Liver (tissue), 3 donors: ENCODE data around the gene CD63.
"Not testable (repeated sequence)": the region's sequence is repeated elsewhere in the genome, so short reads cannot be mapped to it uniquely, and the experiment has no call there.

ENCODE experiments used
- ATF3 ChIP-seq: IDR thresholded peaks from 2 replicates; pipeline ENCODE4 v1.6.1; 2016; ENCODE audit warnings: antibody characterized with exemption
- CTCF ChIP-seq: fragments of 150-350 bp; IDR thresholded peaks from 2 replicates; pipeline ENCODE4 v1.5.1; 2017; ENCODE audit warnings: improper control_type of control experiment, low read depth, low read length; ENCODE audit not compliant: missing input control
- EGR1 ChIP-seq, 2 donors: IDR thresholded peaks; 2 replicates each; pipeline ENCODE4 v1.6.1; 2016 to 2018; ENCODE audit warnings: antibody characterized with exemption in 2 of 2, low read depth in 2 of 2
- JUND ChIP-seq, 2 donors: IDR thresholded peaks; 2 replicates each; pipeline ENCODE4 v1.6.1; 2016; ENCODE audit warnings: antibody characterized with exemption in 2 of 2
- MAX ChIP-seq: IDR thresholded peaks from 2 replicates; pipeline ENCODE4 v1.6.1; 2016; ENCODE audit warnings: antibody characterized with exemption
- RAD21 ChIP-seq, 2 donors: IDR thresholded peaks; 2 replicates each; pipeline ENCODE4 v1.6.1; 2016; ENCODE audit warnings: antibody characterized with exemption in 2 of 2, mild to moderate bottlenecking in 2 of 2
- REST ChIP-seq: IDR thresholded peaks from 2 replicates; pipeline ENCODE4 v1.6.1; 2016; ENCODE audit warnings: antibody characterized with exemption, mild to moderate bottlenecking
- RXRA ChIP-seq, 2 donors: IDR thresholded peaks; 2 replicates each; pipeline ENCODE4 v1.6.1; 2017 to 2018; ENCODE audit warnings: antibody characterized with exemption in 2 of 2, mild to moderate bottlenecking in 1 of 2
- TAF1 ChIP-seq: conservative IDR thresholded peaks from 2 replicates; pipeline ENCODE4 v1.6.1; 2016; ENCODE audit warnings: antibody characterized with exemption, mild to moderate bottlenecking
- YY1 ChIP-seq: IDR thresholded peaks from 2 replicates; pipeline ENCODE4 v1.6.1; 2016; ENCODE audit warnings: antibody characterized with exemption, mild to moderate bottlenecking
- ZBTB33 ChIP-seq: IDR thresholded peaks from 2 replicates; pipeline ENCODE4 v1.6.1; 2016; ENCODE audit warnings: antibody characterized with exemption
- donor health status: healthy.
- donor health status: healthy.

- not testable (repeated sequence) for TF ChIP-seq ZBTB33; CTCF; JUND (IDR thresholded peaks at IDR 0.05); REST; ATF3; TAF1; YY1; EGR1 (IDR thresholded peaks at IDR 0.05; ENCODE audit: low read depth in 2 of 2); RXRA (IDR thresholded peaks at IDR 0.05); RAD21 (IDR thresholded peaks at IDR 0.05); MAX
Measured at GRCh38 chr12:55758575-55758974, 29.8 kb upstream of the CD63 start.
